OCI-LY3 (cell line): ENCODE results near the gene BACH2.
"Not testable (repeated sequence)": the region's sequence is repeated elsewhere in the genome, so short reads cannot be mapped to it uniquely, and the experiment has no call there.

Source experiments
- H2AFZ ChIP-seq: fragments of 200-600, 300-600 bp; shearing (Covaris generic); 2 replicates; pipeline ENCODE4 v1.6.0; 2014; ENCODE audit warnings: antibody characterized with exemption, low read depth, low read length
- H3K27ac ChIP-seq: fragments of 200-600, 300-600 bp; sonication (generic); 2 replicates; pipeline ENCODE4 v1.5.1; 2014; ENCODE audit warnings: mild to moderate bottlenecking, low read length, moderate library complexity, mixed read lengths
- H3K27me3 ChIP-seq: fragments of 200-600, 300-600 bp; sonication (generic); 2 replicates; pipeline ENCODE4 v1.6.1; 2014; ENCODE audit warnings: low read depth, low read length, mixed read lengths
- H3K36me3 ChIP-seq: fragments of 200-600, 300-600 bp; sonication (generic); replicated peaks from 2 replicates; pipeline ENCODE3; 2014; ENCODE audit warnings: low read depth, low read length, mixed read lengths
- H3K4me1 ChIP-seq: fragments of 300-600, 200-600 bp; sonication (generic); 2 replicates; pipeline ENCODE4 v1.6.1; 2014; ENCODE audit warnings: low read length, mixed read lengths
- H3K4me2 ChIP-seq: fragments of 200-600, 300-600 bp; sonication (generic); 2 replicates; pipeline ENCODE4 v1.6.1; 2014; ENCODE audit warnings: low read length, mixed read lengths
- H3K4me3 ChIP-seq: fragments of 300-600, 200-600 bp; sonication (generic); 2 replicates; pipeline ENCODE4 v1.5.1; 2014; ENCODE audit warnings: antibody characterized with exemption, mild to moderate bottlenecking, low read length, moderate library complexity
- H3K79me2 ChIP-seq: fragments of 300-600, 200-600 bp; shearing (Covaris generic); 2 replicates; pipeline ENCODE4 v1.6.1; 2014; ENCODE audit warnings: mild to moderate bottlenecking, low read length, mixed read lengths
- H3K9ac ChIP-seq: fragments of 300-600, 200-600 bp; shearing (Covaris generic); 2 replicates; pipeline ENCODE4 v1.6.0; 2014; ENCODE audit warnings: mild to moderate bottlenecking, low read length, moderate library complexity
- H3K9me3 ChIP-seq: fragments of 200-600, 300-600 bp; shearing (Covaris generic); 2 replicates; pipeline ENCODE4 v1.6.1; 2014; ENCODE audit warnings: low read length, mixed read lengths; ENCODE audit not compliant: insufficient read depth
- H4K20me1 ChIP-seq: fragments of 200-600, 300-600 bp; sonication (generic); 2 replicates; pipeline ENCODE4 v1.6.1; 2016; ENCODE audit warnings: low read length, mixed read lengths; ENCODE audit not compliant: insufficient read depth
- CTCF ChIP-seq: fragments of 200-600, 300-600 bp; sonication (generic); IDR thresholded peaks from 2 replicates; pipeline ENCODE4 v1.5.1; 2014; ENCODE audit warnings: antibody characterized with exemption, low read length, low read depth
- EZH2phosphoT487 ChIP-seq: fragments of 200-600 bp; shearing (Covaris generic); IDR thresholded peaks from 2 replicates; pipeline ENCODE4 v1.6.1; 2018; ENCODE audit warnings: antibody characterized with exemption, mixed run types, low read depth

BACH2 gene

DNA sequence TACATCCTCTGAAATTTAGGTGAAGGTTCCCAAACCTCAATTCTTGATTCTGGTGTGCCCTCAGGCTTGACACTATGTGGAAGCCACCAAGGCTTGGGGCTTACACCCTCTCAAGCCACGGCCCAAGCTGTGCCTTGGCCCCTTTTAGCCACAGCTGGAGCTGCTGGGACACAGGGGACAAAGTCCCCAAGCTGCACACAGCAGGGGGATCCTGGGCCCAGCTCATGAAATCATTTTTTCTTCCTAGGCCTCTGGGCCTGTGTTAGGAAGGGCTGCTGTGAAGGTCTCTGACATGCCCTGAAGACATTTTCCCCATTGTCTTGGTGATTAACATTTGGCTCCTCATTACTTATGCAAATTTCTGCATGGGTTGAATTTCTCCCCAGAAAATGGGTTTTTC, 37.3 kb upstream of the BACH2 start:
- no peak overlapping the region for H3K27ac ChIP-seq
- no peaks in the 10 kb centered on the region for H3K36me3 ChIP-seq
- H3K9me3 ChIP-seq: no peaks in the 10 kb centered on the region
- no peak overlapping the region for H3K4me3 ChIP-seq
- H3K4me1 ChIP-seq: no peaks in the 10 kb centered on the region
- H4K20me1 ChIP-seq: no peaks in the 10 kb centered on the region
- TF ChIP-seq CTCF: no peak
- TF ChIP-seq EZH2phosphoT487: no peak
- H3K27me3 ChIP-seq: peaks cover 10% of the 10 kb centered on the region; the same call in 1 of the 2 replicates
- no peak overlapping the region for H3K4me2 ChIP-seq
- H3K9ac ChIP-seq: no peak overlapping the region
- H2AFZ ChIP-seq: no peak overlapping the region
- H3K79me2 ChIP-seq: no peaks in the 10 kb centered on the region

- not testable (repeated sequence) for H3K36me3 ChIP-seq, H3K4me1 ChIP-seq, H4K20me1 ChIP-seq, H3K27ac ChIP-seq, H2AFZ ChIP-seq, H3K4me2 ChIP-seq, H3K79me2 ChIP-seq, H3K27me3 ChIP-seq, H3K9me3 ChIP-seq, H3K9ac ChIP-seq, H3K4me3 ChIP-seq
Observed at GRCh38 chr6:90332978-90333543, 36.4 kb upstream of the BACH2 start.

DNA sequence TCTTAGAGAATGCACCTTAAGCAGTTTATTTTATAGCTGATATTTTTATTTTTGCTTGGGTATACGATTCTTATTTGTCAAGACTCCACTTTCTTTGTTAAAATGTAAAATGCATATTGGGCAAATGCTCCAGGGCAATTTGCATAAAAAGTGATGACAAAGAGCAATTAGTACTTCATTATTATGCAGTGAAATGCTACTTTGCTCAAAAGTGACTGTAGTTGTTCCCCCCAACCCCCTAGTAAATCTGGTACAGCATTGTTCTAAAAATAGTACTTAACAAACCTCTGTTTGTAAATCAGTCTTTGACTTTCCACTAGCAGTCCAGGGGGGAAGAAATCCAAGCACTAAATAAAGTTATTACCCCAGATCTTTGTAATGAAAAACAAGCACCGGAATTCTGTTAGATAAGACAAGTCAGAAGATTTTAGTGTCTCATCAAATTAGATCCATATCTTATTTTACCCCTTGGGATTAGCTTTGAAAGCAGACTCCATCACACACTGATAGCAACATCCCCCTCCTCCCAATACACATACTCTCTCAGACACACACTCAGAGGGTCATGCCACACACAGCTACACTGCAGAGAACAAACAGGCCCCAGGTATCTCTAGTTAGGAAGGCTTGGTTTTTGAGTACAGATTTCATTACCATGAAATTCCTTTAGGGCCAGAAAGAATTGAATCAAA, 32.9 kb upstream of the BACH2 start:
- no peaks in the 10 kb centered on the region for H3K27me3 ChIP-seq
- no peak overlapping the region for H2AFZ ChIP-seq
- no peaks in the 10 kb centered on the region for H3K4me1 ChIP-seq
- no peak overlapping the region for H3K9ac ChIP-seq
- TF ChIP-seq CTCF (no peak), EZH2phosphoT487 (no peak)
- no peaks in the 10 kb centered on the region for H3K36me3 ChIP-seq
- H3K4me3 ChIP-seq: no peak overlapping the region
- no peak overlapping the region for H3K27ac ChIP-seq
- H3K4me2 ChIP-seq: no peak overlapping the region
- H3K9me3 ChIP-seq: no peaks in the 10 kb centered on the region
- H3K79me2 ChIP-seq: no peaks in the 10 kb centered on the region
- H4K20me1 ChIP-seq: no peaks in the 10 kb centered on the region

DNA sequence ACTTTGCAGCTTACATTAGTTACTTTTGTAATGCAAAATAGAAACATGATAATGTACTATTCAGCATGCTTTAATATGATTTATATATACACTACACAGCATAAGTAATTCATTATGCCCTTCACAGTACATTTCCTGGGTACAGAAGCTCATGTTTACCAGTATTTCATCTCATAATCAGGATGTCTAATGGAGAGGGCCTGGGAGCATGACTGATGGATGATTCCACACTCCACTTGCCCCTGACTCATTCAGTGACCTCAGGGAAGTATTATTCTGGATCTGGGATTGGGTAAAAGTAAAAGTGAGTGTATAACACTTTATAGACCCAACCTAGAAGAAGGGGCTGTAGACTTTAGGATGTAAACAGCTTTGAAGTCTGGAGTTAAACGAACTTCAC, 31.4 kb upstream of the BACH2 start:
- Histone ChIP-seq H4K20me1 (no peaks in the 10 kb centered on the region), H3K4me1 (no peaks in the 10 kb centered on the region)
- TF ChIP-seq EZH2phosphoT487 (no peak), CTCF (no peak)

More for the DNA sequence above, 31.4 kb upstream of the BACH2 start:
- Histone ChIP-seq H3K27me3 (no peaks in the 10 kb centered on the region), H3K79me2 (no peaks in the 10 kb centered on the region), H3K4me2 (no peak overlapping the region), H3K9ac (no peak overlapping the region), H3K36me3 (no peaks in the 10 kb centered on the region), H3K4me3 (no peak overlapping the region), H3K27ac (no peak overlapping the region), H3K9me3 (no peaks in the 10 kb centered on the region), H2AFZ (no peak overlapping the region)
